Right lobe of liver (tissue), 4 donors: ENCODE data around the gene SNX30.

Experiments used
- CTCF ChIP-seq, 4 donors: fragments of 200-600 bp in 3 of 4; fragments of 450-650 bp in 1 of 4; IDR thresholded peaks; one replicate each; pipeline versions ENCODE4 v1.5.1 to v1.8.0; 2016 to 2022; ENCODE audit warnings: antibody characterized with exemption in 4 of 4, mild to moderate bottlenecking in 2 of 4
- POLR2A ChIP-seq: fragments of 450-650 bp; IDR thresholded peaks from one replicate; pipeline ENCODE4 v1.6.1; 2017; ENCODE audit warnings: antibody characterized with exemption, mild to moderate bottlenecking
- donor health status: DM: no; HTN: no; CAD: no.
- donor health status: DM: no; HTN: no; CAD: no.
- donor health status: DM: no; HTN: yes; CAD: no.

GRCh38 chr9:112712678-112713077 is 37.9 kb upstream of the SNX30 start:
- TF ChIP-seq CTCF (IDR thresholded peaks at IDR 0.05) (no peak), POLR2A (no peak)
